IMR-90 (cell line): Measurements from ENCODE around the gene HACD2. TPM values are rescaled to one million over a fixed set of nuclear protein-coding genes. Genes with fewer than 3 reads are reported as not detected.

Source experiments
- ATAC-seq: fragments of 200-7000 bp; cut with Tn5 transposase; 2 replicates; pipeline ENCODE4 v1.9.1; 2020; ENCODE audit warnings: low read depth, mild to moderate bottlenecking, moderate library complexity
- BruUV-seq: library from RNA; stranded (reverse); fragments of 400-500 nt; replicated peaks from 2 replicates; lab custom pipeline; 2021; lab: Mats Ljungman, UMichigan
- CTCF ChIA-PET: fragments of 300-600 bp; formaldehyde crosslinking; extraction: SDS; loops from one replicate; lab custom pipeline; 2021; ENCODE audit warnings: antibody characterized with exemption; lab: Yijun Ruan, JAX
- POLR2A ChIA-PET: fragments of 300-600 bp; sonication (Branson Sonifier 250); formaldehyde crosslinking; loops from one replicate; lab custom pipeline; 2022; ENCODE audit warnings: antibody characterized with exemption; ENCODE audit not compliant: unreplicated experiment; lab: Charles Lee
- DNase-seq: peaks from one replicate; pipeline ENCODE4 v3.0.0; 2013
- H2AFZ ChIP-seq: replicated peaks from 2 replicates; pipeline ENCODE3; 2013; ENCODE audit warnings: low read length, mild to moderate bottlenecking; ENCODE audit not compliant: poor library complexity
- H2AK5ac ChIP-seq: 2 replicates; pipeline ENCODE4 v1.6.1; 2013; ENCODE audit warnings: low read depth, low read length, inconsistent platforms
- H2AK9ac ChIP-seq: replicated peaks from 2 replicates; pipeline ENCODE3; 2013; ENCODE audit warnings: mild to moderate bottlenecking, low read depth, low read length, moderate library complexity; ENCODE audit not compliant: poor library complexity
- H2BK120ac ChIP-seq: 2 replicates; pipeline ENCODE4 v1.6.1; 2013; ENCODE audit warnings: low read depth, low read length, inconsistent platforms
- H2BK15ac ChIP-seq: 3 replicates; pipeline ENCODE4 v1.6.1; 2013; ENCODE audit warnings: low read depth, low read length, inconsistent platforms
- H2BK20ac ChIP-seq: 2 replicates; pipeline ENCODE4 v1.6.1; 2013; ENCODE audit warnings: low read depth, mild to moderate bottlenecking, inconsistent platforms, low read length, moderate library complexity
- H2BK5ac ChIP-seq: 2 replicates; pipeline ENCODE4 v1.6.1; 2013; ENCODE audit warnings: mild to moderate bottlenecking, low read depth, low read length, inconsistent platforms; ENCODE audit not compliant: poor library complexity, severe bottlenecking
- H3K14ac ChIP-seq: replicated peaks from 2 replicates; pipeline ENCODE4 v1.6.1; 2013; ENCODE audit warnings: low read depth, low read length, inconsistent platforms
- H3K18ac ChIP-seq: 2 replicates; pipeline ENCODE4 v1.6.1; 2013; ENCODE audit warnings: low read depth, low read length, control low read depth
- H3K23ac ChIP-seq: 2 replicates; pipeline ENCODE4 v1.6.1; 2013; ENCODE audit warnings: low read depth, low read length, inconsistent platforms
- H3K27ac ChIP-seq: 2 replicates; pipeline ENCODE4 v1.5.1; 2013; ENCODE audit warnings: mild to moderate bottlenecking, control low read depth, low read length; ENCODE audit not compliant: insufficient read depth
- H3K27me3 ChIP-seq: 2 replicates; pipeline ENCODE4 v1.6.1; 2013; ENCODE audit warnings: low read length; ENCODE audit not compliant: control insufficient read depth, insufficient read depth
- H3K36me3 ChIP-seq: 2 replicates; pipeline ENCODE4 v1.6.1; 2013; ENCODE audit warnings: low read length, mixed read lengths; ENCODE audit not compliant: control insufficient read depth, insufficient read depth
- H3K4ac ChIP-seq: 2 replicates; pipeline ENCODE4 v1.6.1; 2013; ENCODE audit warnings: low read depth, low read length, inconsistent platforms
- H3K4me1 ChIP-seq: 2 replicates; pipeline ENCODE4 v1.6.1; 2013; ENCODE audit warnings: low read length, mixed read lengths; ENCODE audit not compliant: control insufficient read depth, insufficient read depth
- H3K4me2 ChIP-seq: 2 replicates; pipeline ENCODE4 v1.6.1; 2013; ENCODE audit warnings: low read depth, mild to moderate bottlenecking, control low read depth, low read length, moderate library complexity
- H3K4me3 ChIP-seq: 2 replicates; pipeline ENCODE4 v1.5.1; 2013; ENCODE audit warnings: low read depth, mild to moderate bottlenecking, control low read depth, low read length, moderate library complexity; ENCODE audit not compliant: insufficient read depth
- H3K56ac ChIP-seq: 2 replicates; pipeline ENCODE4 v1.6.1; 2013; ENCODE audit warnings: low read length, inconsistent platforms; ENCODE audit not compliant: insufficient read depth; ENCODE audit errors: extremely low read depth
- H3K79me1 ChIP-seq, 2 experiments: 2 replicates each; pipeline ENCODE4 v1.6.1; 2013; ENCODE audit warnings: low read length in 2 of 2, inconsistent platforms in 1 of 2, low read depth in 1 of 2
- H3K9ac ChIP-seq: 2 replicates; pipeline ENCODE4 v1.6.1; 2013; ENCODE audit warnings: low read depth, low read length, control low read depth
- H3K9me1 ChIP-seq: 2 replicates; pipeline ENCODE4 v1.6.1; 2013; ENCODE audit warnings: low read length, inconsistent platforms; ENCODE audit not compliant: insufficient read depth
- H3K9me3 ChIP-seq: 2 replicates; pipeline ENCODE4 v1.6.1; 2013; ENCODE audit warnings: low read length; ENCODE audit not compliant: control insufficient read depth, insufficient read depth
- H4K20me1 ChIP-seq: 2 replicates; pipeline ENCODE4 v1.6.1; 2013; ENCODE audit warnings: low read length, inconsistent platforms; ENCODE audit not compliant: insufficient read depth
- H4K5ac ChIP-seq: 2 replicates; pipeline ENCODE4 v1.6.1; 2013; ENCODE audit warnings: mild to moderate bottlenecking, low read depth, low read length, control low read depth
- H4K8ac ChIP-seq, 2 experiments: 2 replicates each; pipeline ENCODE4 v1.6.1; 2013; ENCODE audit warnings: low read depth in 2 of 2, low read length in 2 of 2, control low read depth in 1 of 2, inconsistent platforms in 1 of 2
- H4K91ac ChIP-seq: 2 replicates; pipeline ENCODE4 v1.6.1; 2013; ENCODE audit warnings: low read depth, low read length, inconsistent platforms; ENCODE audit not compliant: insufficient read depth
- MAFK ChIP-seq: IDR thresholded peaks from 2 replicates; pipeline ENCODE4 v1.6.1; 2012; ENCODE audit warnings: low read depth, low read length, improper control_type of control experiment
- USF2 ChIP-seq: fragments of 150-350 bp; IDR thresholded peaks from 2 replicates; pipeline ENCODE4 v1.6.1; 2017; ENCODE audit warnings: mild to moderate bottlenecking, antibody characterized with exemption, low read length, low read depth
- WGBS, 2 experiments: methylation state at CpG; one replicate each; pipeline versions ENCODE4 v1.1.5 to v1.1.7; 2013; ENCODE audit warnings: missing lambda C conversion rate in 2 of 2; ENCODE audit not compliant: insufficient read length in 1 of 2; ENCODE audit errors: extremely low coverage in 2 of 2; 5-methylcytosine and 5-hydroxymethylcytosine counted together
- dilution Hi-C: fragments of 300-500 bp; cut with HindIII; formaldehyde crosslinking; loops from one replicate; pipeline ENCODE4 v1.14.3; 2018; ENCODE audit warnings: low sequenced_read_pairs; ENCODE audit not compliant: unreplicated experiment
- in situ Hi-C: fragments of 300-500 bp; cut with MboI; formaldehyde crosslinking; loops from 3 replicates; pipeline ENCODE4 v1.14.3; 2019; ENCODE audit warnings: low sequenced_read_pairs, inconsistent platforms, mixed read lengths
- intact Hi-C: fragments of 100-400 bp; cut with micrococcal nuclease; formaldehyde crosslinking; loops from 2 replicates; pipeline ENCODE4 v1.10.0; 2022
- polyA plus RNA-seq, 3 experiments: library from polyadenylated mRNA; depleted of rRNA; stranded (reverse); fragments of >200 nt; gene quantifications; 2 replicates each; pipeline ENCODE4 v1.2.3, GENCODE V29; 2012; ENCODE audit warnings: low replicate concordance in 1 of 3
- total RNA-seq: library from RNA; depleted of rRNA; stranded (reverse); fragments of >200 nt; gene quantifications from 2 replicates; pipeline ENCODE4 v1.2.3, GENCODE V29; 2012

Gene HACD2
- total and polyA plus RNA-seq, 2 of the 4 experiments (the other 2 are of a cell fraction) = 21.5 to 22.6 TPM

DNA sequence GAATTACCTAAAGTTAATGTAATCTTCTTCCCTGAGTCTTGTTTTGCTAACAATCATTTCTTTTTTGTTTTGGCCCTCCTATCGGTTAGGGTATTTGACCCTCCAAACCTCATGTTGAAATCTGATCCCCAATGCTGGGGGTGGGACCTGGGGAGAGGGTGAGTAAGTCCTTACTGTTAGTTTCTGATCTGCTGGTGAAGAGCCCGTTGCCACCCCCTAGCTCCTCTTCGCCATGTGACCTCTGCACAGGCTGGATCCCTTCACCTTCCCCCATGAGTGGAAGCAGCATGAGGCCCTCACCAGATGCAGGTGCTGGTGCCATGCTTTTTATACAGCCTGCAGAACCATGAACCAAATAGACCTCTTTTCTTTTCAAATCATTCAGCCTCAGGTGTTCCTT, 73.1 kb downstream of the HACD2 start:
- Histone ChIP-seq H2AK9ac (no peak overlapping the region), H3K4ac (no peak overlapping the region), H4K5ac (no peak overlapping the region), H2BK15ac (no peak overlapping the region), H3K56ac (no peak overlapping the region), H3K18ac (no peak overlapping the region), H2AFZ (no peak overlapping the region), H3K9me1 (peaks cover 3% of the 10 kb centered on the region), H3K9ac (no peak overlapping the region), H2BK5ac (no peak overlapping the region), H4K91ac (no peak overlapping the region), H3K27me3 (no peaks in the 10 kb centered on the region), H4K20me1 (no peaks in the 10 kb centered on the region), H3K23ac (no peak overlapping the region), H2BK20ac (no peak overlapping the region), H3K4me2 (no peak overlapping the region), H3K9me3 (no peaks in the 10 kb centered on the region), H3K14ac (no peak overlapping the region), H2AK5ac (no peak overlapping the region), H2BK120ac (no peak overlapping the region), H3K4me1 (peaks cover 6% of the 10 kb centered on the region; the same call in 1 of the 2 replicates), H3K79me1 (no peaks in the 10 kb centered on the region; a peak in 2 of 4 replicates), H3K4me3 (no peak overlapping the region), H3K36me3 (peaks cover 2% of the 10 kb centered on the region), H3K27ac (no peak overlapping the region), H4K8ac (no peak overlapping the region)
- intact Hi-C loops (no loop called here), dilution Hi-C loops (no loop called here), in situ Hi-C loops (no loop called here)
- DNase-seq (no peak), ATAC-seq (no peak)
- CTCF ChIA-PET = interaction anchor here (1.0 to 1.1 kb wide), 2 partner anchors 18 to 47 kb away, joined by 3 to 4 read pairs; no protein-coding TSS in a partner anchor
- TF ChIP-seq MAFK (no peak), USF2 (0 out of 2 replicates have a peak, but pooled peaks have one; percentile 8)
- POLR2A ChIA-PET = no interaction called here
- BruUV-seq = no TSS peak
- no CpG with 5 or more reads among the region's 3 CpGs for WGBS, 2 experiments
